GM12875 (cell line): ENCODE results near the gene PDLIM4.

Experiments used
- H3K4me3 ChIP-seq: one replicate; pipeline ENCODE4 v1.5.1; 2011; ENCODE audit warnings: low read depth, low read length, control low read depth
- TF ChIP-seq, protein P1 (sequence below): IDR thresholded peaks from 2 replicates; pipeline ENCODE4 v1.5.1; 2011; ENCODE audit warnings: low read depth, mild to moderate bottlenecking, control low read depth, inconsistent platforms, low read length, moderate library complexity, borderline replicate concordance; ENCODE audit not compliant: insufficient read depth

The PDLIM4 gene

DNA sequence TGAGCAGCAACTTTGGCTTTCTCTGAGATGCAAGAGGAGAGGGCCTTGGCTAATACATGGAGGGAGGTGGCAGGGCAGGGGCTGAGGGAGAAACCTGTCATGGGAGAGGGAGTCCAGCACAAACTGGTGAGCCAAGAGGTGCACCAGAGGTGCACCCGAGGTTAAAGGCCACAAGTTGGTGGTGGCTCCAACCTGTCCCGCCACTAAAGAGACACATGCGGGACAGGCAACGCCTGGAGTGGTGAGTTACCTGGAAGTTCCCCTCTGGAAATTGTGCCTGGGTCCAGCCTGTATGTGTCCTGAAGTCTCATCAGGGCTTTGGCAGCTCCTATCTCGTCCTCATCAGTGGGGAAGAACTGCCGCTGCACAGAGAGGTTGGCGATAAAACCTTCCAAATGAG, 43.8 kb upstream of the PDLIM4 start:
- TF ChIP-seq, protein P1, sequence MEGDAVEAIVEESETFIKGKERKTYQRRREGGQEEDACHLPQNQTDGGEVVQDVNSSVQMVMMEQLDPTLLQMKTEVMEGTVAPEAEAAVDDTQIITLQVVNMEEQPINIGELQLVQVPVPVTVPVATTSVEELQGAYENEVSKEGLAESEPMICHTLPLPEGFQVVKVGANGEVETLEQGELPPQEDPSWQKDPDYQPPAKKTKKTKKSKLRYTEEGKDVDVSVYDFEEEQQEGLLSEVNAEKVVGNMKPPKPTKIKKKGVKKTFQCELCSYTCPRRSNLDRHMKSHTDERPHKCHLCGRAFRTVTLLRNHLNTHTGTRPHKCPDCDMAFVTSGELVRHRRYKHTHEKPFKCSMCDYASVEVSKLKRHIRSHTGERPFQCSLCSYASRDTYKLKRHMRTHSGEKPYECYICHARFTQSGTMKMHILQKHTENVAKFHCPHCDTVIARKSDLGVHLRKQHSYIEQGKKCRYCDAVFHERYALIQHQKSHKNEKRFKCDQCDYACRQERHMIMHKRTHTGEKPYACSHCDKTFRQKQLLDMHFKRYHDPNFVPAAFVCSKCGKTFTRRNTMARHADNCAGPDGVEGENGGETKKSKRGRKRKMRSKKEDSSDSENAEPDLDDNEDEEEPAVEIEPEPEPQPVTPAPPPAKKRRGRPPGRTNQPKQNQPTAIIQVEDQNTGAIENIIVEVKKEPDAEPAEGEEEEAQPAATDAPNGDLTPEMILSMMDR, result no peak

DNA sequence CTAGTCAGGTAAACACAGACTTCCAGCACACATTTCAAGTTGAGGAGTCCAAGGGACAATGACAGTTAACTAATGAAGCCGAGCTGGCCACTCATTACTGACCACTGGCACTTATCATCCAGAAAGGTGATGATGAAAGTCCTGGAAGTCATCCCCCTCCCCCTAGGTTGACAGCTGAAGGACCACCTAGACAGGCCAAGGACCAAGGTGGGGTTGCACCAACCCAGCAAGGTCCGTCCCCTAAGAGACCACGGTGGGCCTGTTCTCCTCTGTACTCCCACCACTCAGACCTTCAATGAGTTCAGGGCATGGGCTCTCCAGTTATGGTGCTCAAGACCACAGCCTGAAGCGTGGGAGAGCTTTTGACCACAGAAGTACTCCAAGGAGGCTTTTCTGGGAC, 43.0 kb upstream of the PDLIM4 start:
- no peak overlapping the region for H3K4me3 ChIP-seq
- TF ChIP-seq, protein P1, result no peak

More for the DNA sequence above, 43.8 kb upstream of the PDLIM4 start:
- H3K4me3 ChIP-seq, result no peak overlapping the region

DNA sequence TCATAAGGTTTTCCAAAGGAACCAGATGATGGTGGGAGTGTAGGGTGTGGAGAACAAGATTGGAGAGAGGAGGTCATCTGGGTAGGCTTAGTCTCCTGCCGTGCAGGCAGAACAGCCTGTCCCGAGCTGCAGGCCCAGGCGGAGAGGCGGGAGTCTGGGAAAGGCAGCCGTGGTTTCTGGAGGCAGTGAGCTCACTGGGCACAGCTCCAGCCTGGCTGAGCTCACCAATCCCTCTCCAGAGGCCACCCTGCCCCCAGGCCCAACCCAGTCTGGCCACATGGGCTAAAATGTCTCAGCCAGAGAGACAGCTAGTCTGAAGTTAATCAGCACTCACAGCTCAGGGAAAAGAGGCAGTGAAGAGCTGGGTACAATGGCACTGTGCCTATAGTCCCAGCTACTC, 42.2 kb upstream of the PDLIM4 start:
- H3K4me3 ChIP-seq, result no peak overlapping the region
- TF ChIP-seq, protein P1, result no peak

DNA sequence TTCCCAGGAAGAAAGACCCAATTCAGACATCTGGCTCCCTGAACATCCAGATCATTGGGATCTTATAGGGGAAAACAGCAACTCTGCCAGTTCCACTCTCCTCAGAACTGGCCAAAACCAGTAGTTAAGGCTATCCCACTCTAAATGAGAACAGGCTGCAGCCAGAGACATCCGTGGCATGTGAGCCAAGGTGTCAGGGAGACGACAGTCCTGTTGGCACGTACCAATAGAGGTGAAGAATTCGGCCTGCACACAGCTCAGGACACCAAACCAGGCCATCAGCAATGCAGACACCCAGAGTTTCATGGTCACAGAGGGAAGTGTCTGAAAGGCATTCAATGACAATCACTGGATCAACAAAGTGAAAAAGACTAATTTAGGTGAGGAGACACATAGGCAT, 39.2 kb upstream of the PDLIM4 start:
- H3K4me3 ChIP-seq, result no peak overlapping the region
- TF ChIP-seq, protein P1, result no peak

DNA sequence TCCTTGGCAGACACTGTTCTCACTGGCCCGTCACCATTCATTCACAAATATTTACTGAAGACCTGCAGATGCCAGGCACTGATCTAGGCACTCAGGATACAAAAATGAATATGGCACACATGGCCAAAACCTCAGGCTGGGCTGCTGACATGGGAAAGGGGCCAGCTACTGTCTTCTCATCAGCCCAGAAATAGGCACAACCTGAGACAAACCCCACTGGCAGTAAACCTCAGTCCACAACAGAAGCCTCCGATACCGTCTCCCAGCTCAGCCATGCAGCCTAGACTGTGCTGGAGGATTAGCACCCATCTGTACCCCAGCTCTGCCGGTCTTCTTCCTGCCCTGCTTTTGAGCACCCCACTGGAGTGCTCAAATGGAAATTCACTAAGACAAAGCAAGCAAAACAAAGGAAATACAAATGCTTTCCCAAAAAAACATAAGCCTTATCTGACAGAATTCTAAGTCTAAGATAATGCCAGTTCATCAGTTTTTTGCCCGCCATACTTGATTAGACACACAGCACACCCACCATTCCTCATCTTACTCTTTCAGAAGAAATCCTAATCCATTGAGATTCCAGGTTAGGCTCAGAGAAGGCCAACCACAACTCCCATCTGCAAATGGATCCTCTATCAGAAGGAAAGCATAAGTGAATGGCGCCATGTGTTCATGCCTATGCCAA, 38.1 kb upstream of the PDLIM4 start:
- TF ChIP-seq, protein P1, result no peak

DNA sequence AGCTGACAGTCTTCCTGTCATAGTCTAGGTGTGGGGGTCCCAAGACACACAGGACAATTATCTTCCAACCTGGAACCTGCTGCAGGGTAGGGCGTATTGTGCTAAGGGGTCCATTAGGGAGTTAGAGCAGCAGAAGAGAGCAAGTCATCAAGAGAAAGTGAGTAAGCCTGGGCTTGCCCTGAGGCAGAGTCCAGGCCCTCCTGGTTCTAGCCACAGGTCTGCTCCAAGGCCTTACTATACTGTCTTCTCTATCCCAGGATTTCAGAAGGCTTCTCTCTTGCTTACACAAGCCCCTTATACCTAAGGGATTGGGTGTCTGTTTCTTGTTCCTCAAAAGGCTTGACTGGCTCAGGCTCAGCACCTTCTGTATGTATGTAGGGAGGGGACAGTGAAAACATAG, 37.5 kb upstream of the PDLIM4 start:
- TF ChIP-seq, protein P1, result no peak
- H3K4me3 ChIP-seq, result no peak overlapping the region

More for the DNA sequence above, 38.1 kb upstream of the PDLIM4 start:
- H3K4me3 ChIP-seq, result no peak overlapping the region

DNA sequence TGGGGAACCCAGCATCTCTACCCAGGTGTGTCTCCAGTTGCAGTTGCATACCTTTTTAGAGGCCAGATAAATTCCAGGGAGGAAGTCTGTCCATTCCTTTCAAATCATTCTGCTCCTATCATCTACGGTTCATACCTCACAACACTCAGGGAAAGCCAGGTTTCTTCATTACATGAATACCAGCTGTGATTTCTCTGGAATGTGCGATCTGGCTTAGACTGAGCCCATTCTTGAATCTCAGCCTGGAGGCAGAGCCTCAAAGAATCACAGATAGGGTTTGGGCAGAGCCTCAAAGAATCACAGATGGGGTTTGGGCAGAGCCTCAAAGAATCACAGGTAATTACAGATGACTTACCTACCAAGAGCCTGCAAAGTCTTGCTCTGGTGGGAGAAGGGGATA, 37.0 kb upstream of the PDLIM4 start:
- no peak overlapping the region for H3K4me3 ChIP-seq
- TF ChIP-seq, protein P1, result no peak
